ENCODE results near the gene USP26.
"Not testable (repeated sequence)": the region's sequence is repeated elsewhere in the genome, so short reads cannot be mapped to it uniquely, and the experiment has no call there.

Gene USP26

GRCh38 chrX:133005616-133006015 lies 91.3 kb downstream of the USP26 start:
- H3K9me3 ChIP-seq (ENCODE audit: insufficient read depth, low read depth, low read length) = no peaks in the 10 kb centered on the region
- H3K9ac ChIP-seq (ENCODE audit: low read depth, low read length) = no peak overlapping the region
- H3K27me3 ChIP-seq (ENCODE audit: insufficient read depth, low read length) = no peaks in the 10 kb centered on the region
- H3K36me3 ChIP-seq (ENCODE audit: insufficient read depth, low read depth, low read length) = no peaks in the 10 kb centered on the region
- H3K27ac ChIP-seq (ENCODE audit: low read length) = no peak overlapping the region
- no peak overlapping the region for H3K4me3 ChIP-seq (ENCODE audit: low read length)
- no peaks in the 10 kb centered on the region for H3K4me1 ChIP-seq (ENCODE audit: insufficient read depth, low read length)

GRCh38 chrX:133005042-133005441 lies 91.9 kb downstream of the USP26 start:
- H3K4me1 ChIP-seq (ENCODE audit: insufficient read depth, low read length) = no peaks in the 10 kb centered on the region
- H3K36me3 ChIP-seq (ENCODE audit: insufficient read depth, low read depth, low read length) = no peaks in the 10 kb centered on the region
- no peaks in the 10 kb centered on the region for H3K27me3 ChIP-seq (ENCODE audit: insufficient read depth, low read length)
- H3K9ac ChIP-seq (ENCODE audit: low read depth, low read length) = no peak overlapping the region
- H3K9me3 ChIP-seq (ENCODE audit: insufficient read depth, low read depth, low read length) = no peaks in the 10 kb centered on the region
- H3K4me3 ChIP-seq (ENCODE audit: low read length) = no peak overlapping the region
- no peak overlapping the region for H3K27ac ChIP-seq (ENCODE audit: low read length)

GRCh38 chrX:132999209-132999608 lies 97.7 kb downstream of the USP26 start:
- H3K27ac ChIP-seq (ENCODE audit: low read length) = no peak overlapping the region
- no peaks in the 10 kb centered on the region; the same call in 1 of the 2 replicates for H3K4me1 ChIP-seq (ENCODE audit: insufficient read depth, low read length)
- no peak overlapping the region for H3K9ac ChIP-seq (ENCODE audit: low read depth, low read length)
- H3K27me3 ChIP-seq (ENCODE audit: insufficient read depth, low read length) = no peaks in the 10 kb centered on the region
- H3K9me3 ChIP-seq (ENCODE audit: insufficient read depth, low read depth, low read length) = no peaks in the 10 kb centered on the region
- no peaks in the 10 kb centered on the region for H3K36me3 ChIP-seq (ENCODE audit: insufficient read depth, low read depth, low read length)
- no peak overlapping the region for H3K4me3 ChIP-seq (ENCODE audit: low read length)

DNA sequence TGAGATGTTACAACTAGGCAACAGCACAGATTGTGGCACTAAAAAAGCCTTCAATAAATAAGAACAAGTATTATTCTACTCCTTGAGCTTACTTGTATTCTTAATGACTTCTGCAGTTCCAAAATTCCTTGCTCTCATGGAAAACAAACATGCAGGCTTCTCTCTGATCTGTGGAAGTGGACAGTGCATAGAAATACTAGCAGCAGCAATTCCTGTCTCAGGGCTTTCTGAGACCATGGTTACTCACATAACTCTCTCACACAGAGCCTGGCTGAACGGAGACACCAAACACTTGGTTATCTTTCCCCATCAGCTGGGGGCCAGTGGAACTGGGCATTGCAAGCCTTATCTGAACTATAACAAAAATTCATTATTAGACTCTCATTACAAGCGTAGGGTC lies 106.1 kb downstream of the USP26 start:
- Histone ChIP-seq H3K36me3 (ENCODE audit: insufficient read depth, low read depth, low read length) (no peaks in the 10 kb centered on the region), H3K27ac (ENCODE audit: low read length) (no peak overlapping the region), H3K27me3 (ENCODE audit: insufficient read depth, low read length) (no peaks in the 10 kb centered on the region), H3K4me3 (ENCODE audit: low read length) (no peak overlapping the region), H3K4me1 (ENCODE audit: insufficient read depth, low read length) (no peaks in the 10 kb centered on the region), H3K9me3 (ENCODE audit: insufficient read depth, low read depth, low read length) (no peaks in the 10 kb centered on the region), H3K9ac (ENCODE audit: low read depth, low read length) (no peak overlapping the region)

DNA sequence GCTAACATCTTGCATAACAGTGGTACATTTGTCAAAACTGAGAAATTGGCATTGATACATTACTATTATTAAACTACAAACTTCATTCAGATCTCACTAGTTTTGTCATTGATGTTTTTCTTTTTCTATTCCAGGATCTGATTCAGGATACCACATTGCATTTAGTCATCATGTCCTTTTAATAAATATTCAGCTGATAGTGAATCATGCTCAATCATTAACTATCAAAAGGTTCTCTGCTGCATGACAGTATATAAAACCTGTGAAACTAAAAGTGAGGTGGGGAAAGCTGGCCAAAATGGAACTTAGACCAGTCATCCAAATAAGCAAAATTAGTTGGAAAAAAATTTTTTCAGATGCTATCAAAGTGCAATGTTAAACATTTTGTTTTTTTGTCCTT lies 110.4 kb downstream of the USP26 start:
- Histone ChIP-seq H3K4me3 (ENCODE audit: low read length) (no peak overlapping the region), H3K27me3 (ENCODE audit: insufficient read depth, low read length) (no peaks in the 10 kb centered on the region), H3K27ac (ENCODE audit: low read length) (no peak overlapping the region), H3K4me1 (ENCODE audit: insufficient read depth, low read length) (no peaks in the 10 kb centered on the region), H3K9ac (ENCODE audit: low read depth, low read length) (no peak overlapping the region), H3K9me3 (ENCODE audit: insufficient read depth, low read depth, low read length) (no peaks in the 10 kb centered on the region), H3K36me3 (ENCODE audit: insufficient read depth, low read depth, low read length) (no peaks in the 10 kb centered on the region)

GRCh38 chrX:132984058-132984650 lies 112.8 kb downstream of the USP26 start:
- no peak overlapping the region for H3K4me3 ChIP-seq (ENCODE audit: low read length)
- no peaks in the 10 kb centered on the region for H3K36me3 ChIP-seq (ENCODE audit: insufficient read depth, low read depth, low read length)

GRCh38 chrX:132983496-132983895 lies 113.4 kb downstream of the USP26 start:
- H3K4me3 ChIP-seq (ENCODE audit: low read length) = no peak overlapping the region
- no peaks in the 10 kb centered on the region for H3K9me3 ChIP-seq (ENCODE audit: insufficient read depth, low read depth, low read length)
- no peak overlapping the region for H3K9ac ChIP-seq (ENCODE audit: low read depth, low read length)
- no peaks in the 10 kb centered on the region for H3K4me1 ChIP-seq (ENCODE audit: insufficient read depth, low read length)
- H3K27ac ChIP-seq (ENCODE audit: low read length) = no peak overlapping the region
- no peaks in the 10 kb centered on the region for H3K27me3 ChIP-seq (ENCODE audit: insufficient read depth, low read length)
- H3K36me3 ChIP-seq (ENCODE audit: insufficient read depth, low read depth, low read length) = no peaks in the 10 kb centered on the region

More at GRCh38 chrX:132984058-132984650, 112.8 kb downstream of the USP26 start:
- no peaks in the 10 kb centered on the region for H3K27me3 ChIP-seq (ENCODE audit: insufficient read depth, low read length)
- H3K4me1 ChIP-seq (ENCODE audit: insufficient read depth, low read length) = no peaks in the 10 kb centered on the region
- H3K9ac ChIP-seq (ENCODE audit: low read depth, low read length) = no peak overlapping the region
- H3K27ac ChIP-seq (ENCODE audit: low read length) = no peak overlapping the region
- no peaks in the 10 kb centered on the region for H3K9me3 ChIP-seq (ENCODE audit: insufficient read depth, low read depth, low read length)

DNA sequence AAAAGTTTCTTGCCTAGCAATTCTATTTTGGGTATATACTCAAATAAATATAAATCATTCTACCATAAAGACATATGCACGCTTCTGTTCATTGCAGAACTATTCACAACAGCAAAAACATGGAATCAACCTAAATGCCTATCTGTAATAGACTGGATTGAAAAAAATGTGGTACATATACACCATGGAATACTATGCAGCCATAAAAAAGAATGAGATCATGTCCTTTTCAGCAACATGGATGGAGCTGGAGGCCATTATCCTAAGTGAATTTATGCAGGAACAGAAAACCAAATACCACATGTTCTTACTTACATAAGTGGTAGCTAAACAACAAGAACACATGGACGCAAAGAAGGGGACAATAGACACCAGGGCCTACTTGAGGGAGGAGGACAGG lies 116.9 kb downstream of the USP26 start:
- H3K36me3 ChIP-seq (ENCODE audit: insufficient read depth, low read depth, low read length); H3K9ac ChIP-seq (ENCODE audit: low read depth, low read length); H3K27ac ChIP-seq (ENCODE audit: low read length); H3K4me3 ChIP-seq (ENCODE audit: low read length); H3K27me3 ChIP-seq (ENCODE audit: insufficient read depth, low read length); H3K4me1 ChIP-seq (ENCODE audit: insufficient read depth, low read length); H3K9me3 ChIP-seq (ENCODE audit: insufficient read depth, low read depth, low read length): not testable (repeated sequence)

Measured in iPS-20b (cell line).